ENCODE data around the gene TRPV2.

TRPV2 gene

GRCh38 chr17:16406742-16407674, 8.4 kb upstream of the TRPV2 start:
- peak; percentile 66 for DNase-seq (ENCODE audit: low spot score)

GRCh38 chr17:16407911-16408588, 7.3 kb upstream of the TRPV2 start:
- no peak for DNase-seq (ENCODE audit: low spot score)

- no peak for DNase-seq (ENCODE audit: low spot score)
Measured at GRCh38 chr17:16417399-16417798, 2.0 kb downstream of the TRPV2 start.

GRCh38 chr17:16417896-16418684, 2.7 kb downstream of the TRPV2 start:
- no peak for DNase-seq (ENCODE audit: low spot score)

GRCh38 chr17:16418685-16419068, 3.3 kb downstream of the TRPV2 start:
- no peak for DNase-seq (ENCODE audit: low spot score)

- no peak for DNase-seq (ENCODE audit: low spot score)
Measured at GRCh38 chr17:16419074-16419928, 3.9 kb downstream of the TRPV2 start.

- no peak for DNase-seq (ENCODE audit: low spot score)
Measured at GRCh38 chr17:16419929-16420271, 4.5 kb downstream of the TRPV2 start.

- DNase-seq (ENCODE audit: low spot score): no peak
Measured at GRCh38 chr17:16422416-16422815, 7.0 kb downstream of the TRPV2 start.

- DNase-seq (ENCODE audit: low spot score): no peak
Measured at GRCh38 chr17:16423226-16423872, 8.0 kb downstream of the TRPV2 start.

GRCh38 chr17:16425202-16425601, 9.8 kb downstream of the TRPV2 start:
- DNase-seq (ENCODE audit: low spot score): no peak

GRCh38 chr17:16425698-16426659, 10.6 kb downstream of the TRPV2 start:
- DNase-seq (ENCODE audit: low spot score): no peak

- no peak for DNase-seq (ENCODE audit: low spot score)
Measured at GRCh38 chr17:16427020-16427419, 11.6 kb downstream of the TRPV2 start.

GRCh38 chr17:16428098-16428882, 12.9 kb downstream of the TRPV2 start:
- DNase-seq (ENCODE audit: low spot score): peak; percentile 82

GRCh38 chr17:16429083-16429482, 13.7 kb downstream of the TRPV2 start:
- DNase-seq (ENCODE audit: low spot score): no peak

- no peak for DNase-seq (ENCODE audit: low spot score)
Measured at GRCh38 chr17:16430650-16431049, 15.3 kb downstream of the TRPV2 start.

- no peak for DNase-seq (ENCODE audit: low spot score)
Measured at GRCh38 chr17:16432017-16432416, 16.6 kb downstream of the TRPV2 start.

GRCh38 chr17:16433514-16433913, 18.1 kb downstream of the TRPV2 start:
- no peak for DNase-seq (ENCODE audit: low spot score)

GRCh38 chr17:16434662-16435061, 19.3 kb downstream of the TRPV2 start:
- no peak for DNase-seq (ENCODE audit: low spot score)

All from HuH-7 (cell line).